ENCODE data around the gene EVL.

The EVL gene

GRCh38 chr14:100093319-100093718 lies 28.1 kb downstream of the EVL start:
- no peak for DNase-seq (ENCODE audit: insufficient read length, low spot score)
- TF ChIP-seq CTCF (IDR thresholded peaks at IDR 0.05; ENCODE audit: insufficient read depth, missing control alignments) = no peak
- no peak for FAIRE-seq

GRCh38 chr14:100096656-100097055 lies 31.4 kb downstream of the EVL start:
- DNase-seq (ENCODE audit: insufficient read length, low spot score) = no peak
- FAIRE-seq = no peak
- no peak for TF ChIP-seq CTCF (IDR thresholded peaks at IDR 0.05; ENCODE audit: insufficient read depth, missing control alignments)

- TF ChIP-seq CTCF (IDR thresholded peaks at IDR 0.05; ENCODE audit: insufficient read depth, missing control alignments) = no peak
- FAIRE-seq = no peak
- DNase-seq (ENCODE audit: insufficient read length, low spot score) = no peak
These were observed 32.9 kb downstream of the EVL start for GRCh38 chr14:100098171-100098570.

GRCh38 chr14:100100032-100100703 lies 34.9 kb downstream of the EVL start:
- DNase-seq (ENCODE audit: insufficient read length, low spot score) (no peak), FAIRE-seq (no peak)
- no peak for TF ChIP-seq CTCF (IDR thresholded peaks at IDR 0.05; ENCODE audit: insufficient read depth, missing control alignments)

- FAIRE-seq (no peak), DNase-seq (ENCODE audit: insufficient read length, low spot score) (no peak)
- no peak for TF ChIP-seq CTCF (IDR thresholded peaks at IDR 0.05; ENCODE audit: insufficient read depth, missing control alignments)
These were observed 37.0 kb downstream of the EVL start for GRCh38 chr14:100102156-100102785.

GRCh38 chr14:100103250-100104005 lies 38.2 kb downstream of the EVL start:
- DNase-seq (ENCODE audit: insufficient read length, low spot score) = no peak
- TF ChIP-seq CTCF (IDR thresholded peaks at IDR 0.05; ENCODE audit: insufficient read depth, missing control alignments) = no peak
- FAIRE-seq = no peak

GRCh38 chr14:100104006-100104352 lies 38.8 kb downstream of the EVL start:
- DNase-seq (ENCODE audit: insufficient read length, low spot score) (no peak), FAIRE-seq (no peak)
- no peak for TF ChIP-seq CTCF (IDR thresholded peaks at IDR 0.05; ENCODE audit: insufficient read depth, missing control alignments)

Data from D721Med (cell line).